HG03095 (cell line): ENCODE data around the gene CTBP2.

Experiments used
- ATAC-seq: cut with Tn5 transposase; IDR thresholded peaks from one replicate; pipeline ENCODE4 v1.9.1; 2021; ENCODE audit warnings: moderate library complexity; ENCODE audit not compliant: unreplicated experiment

The CTBP2 gene

GRCh38 chr10:125128397-125129075 lies 31.8 kb downstream of the CTBP2 start:
- ATAC-seq, result no peak

GRCh38 chr10:125127986-125128385 lies 32.4 kb downstream of the CTBP2 start:
- no peak for ATAC-seq

- no peak for ATAC-seq
These were observed 33.3 kb downstream of the CTBP2 start for GRCh38 chr10:125127110-125127509.

GRCh38 chr10:125125951-125126735 lies 34.2 kb downstream of the CTBP2 start:
- ATAC-seq, result no peak

- no peak for ATAC-seq
These were observed 35.5 kb downstream of the CTBP2 start for GRCh38 chr10:125124907-125125306.

GRCh38 chr10:125124115-125124487 lies 36.3 kb downstream of the CTBP2 start:
- no peak for ATAC-seq

GRCh38 chr10:125123476-125124114 lies 36.8 kb downstream of the CTBP2 start:
- no peak for ATAC-seq

GRCh38 chr10:125122566-125122965 lies 37.8 kb downstream of the CTBP2 start:
- no peak for ATAC-seq

GRCh38 chr10:125121003-125121402 lies 39.4 kb downstream of the CTBP2 start:
- no peak for ATAC-seq

- ATAC-seq, result no peak
These were observed 40.2 kb downstream of the CTBP2 start for GRCh38 chr10:125120053-125120710.

- ATAC-seq, result no peak
These were observed 41.7 kb downstream of the CTBP2 start for GRCh38 chr10:125118701-125119100.

GRCh38 chr10:125118011-125118611 lies 42.3 kb downstream of the CTBP2 start:
- ATAC-seq, result no peak

GRCh38 chr10:125116652-125117310 lies 43.6 kb downstream of the CTBP2 start:
- ATAC-seq, result no peak

- no peak for ATAC-seq
These were observed 44.2 kb downstream of the CTBP2 start for GRCh38 chr10:125116041-125116649.

GRCh38 chr10:125115409-125115808 lies 45.0 kb downstream of the CTBP2 start:
- ATAC-seq, result no peak

- ATAC-seq, result no peak
These were observed 45.5 kb downstream of the CTBP2 start for GRCh38 chr10:125114761-125115391.

- no peak for ATAC-seq
These were observed 46.5 kb downstream of the CTBP2 start for GRCh38 chr10:125113691-125114371.

- ATAC-seq, result no peak
These were observed 47.5 kb downstream of the CTBP2 start for GRCh38 chr10:125112697-125113494.
